Suppressor macrophage treated with lipopolysaccharide for 1 hour (primary cell): Measurements from ENCODE around the gene SLC22A31.
"Not testable (repeated sequence)": the region's sequence is repeated elsewhere in the genome, so short reads cannot be mapped to it uniquely, and the experiment has no call there.

ENCODE experiments used
- DNase-seq, 3 donors: peaks; one replicate each; pipeline ENCODE4 v3.0.0-alpha.2; 2020 to 2022

The SLC22A31 gene

DNA sequence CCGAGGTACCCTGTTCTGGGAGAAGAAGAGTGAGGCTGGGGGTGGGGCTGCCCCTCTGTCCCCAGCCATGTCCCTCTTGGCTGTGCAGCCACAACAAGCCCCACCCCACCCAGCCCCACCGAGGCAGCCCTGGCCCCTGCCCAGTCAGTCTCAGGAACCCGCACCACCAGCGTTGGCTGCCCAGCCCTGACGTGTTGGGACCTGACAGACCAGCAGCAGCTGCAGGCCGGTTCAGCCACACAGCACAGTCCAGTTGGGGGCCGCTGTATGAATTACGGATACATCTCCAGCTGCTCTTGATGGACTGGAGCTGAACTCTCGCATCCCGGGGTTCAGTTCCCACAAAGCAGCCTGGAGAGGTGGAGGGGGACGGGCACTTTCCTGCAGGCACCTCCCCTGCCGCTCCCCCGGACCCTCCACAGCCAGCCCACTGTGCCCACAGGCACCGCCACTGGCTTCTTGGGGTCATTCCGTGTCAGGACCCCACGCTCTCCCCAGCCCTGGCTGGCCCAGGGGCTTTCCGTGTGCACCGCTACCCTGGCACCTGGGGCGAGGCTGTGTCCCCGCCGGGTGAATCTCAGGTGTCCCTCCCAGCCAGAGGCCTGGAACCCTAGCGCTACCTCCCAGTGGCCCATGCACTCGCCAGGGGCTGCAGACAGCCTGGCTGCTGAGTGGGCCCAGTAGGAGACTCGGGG, 21.7 kb downstream of the SLC22A31 start:
- no peak for DNase-seq

GRCh38 chr16:89177501-89177900, 22.8 kb downstream of the SLC22A31 start:
- no peak for DNase-seq

DNA sequence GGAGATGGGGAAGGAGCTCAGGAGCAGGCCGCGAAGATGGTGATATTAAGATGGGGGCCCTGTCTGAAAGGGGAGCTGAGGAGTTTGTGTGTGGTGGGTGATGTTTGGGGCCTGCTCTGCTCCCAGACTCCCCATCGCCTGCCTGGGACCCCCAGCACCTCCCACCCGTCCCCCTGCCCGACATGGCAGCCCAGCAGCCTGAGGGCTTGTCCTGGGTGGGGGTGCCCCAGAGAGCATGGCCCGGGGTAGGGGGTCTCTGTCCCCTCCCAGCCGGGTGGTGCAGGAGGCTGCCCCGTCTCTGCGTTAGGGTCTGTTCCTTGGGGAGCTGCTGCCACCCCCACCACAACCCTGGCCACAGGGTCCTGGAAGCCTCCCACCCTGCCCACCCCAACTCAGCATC, 23.6 kb downstream of the SLC22A31 start:
- DNase-seq: no peak

GRCh38 chr16:89176147-89176690, 24.1 kb downstream of the SLC22A31 start:
- no peak for DNase-seq

DNA sequence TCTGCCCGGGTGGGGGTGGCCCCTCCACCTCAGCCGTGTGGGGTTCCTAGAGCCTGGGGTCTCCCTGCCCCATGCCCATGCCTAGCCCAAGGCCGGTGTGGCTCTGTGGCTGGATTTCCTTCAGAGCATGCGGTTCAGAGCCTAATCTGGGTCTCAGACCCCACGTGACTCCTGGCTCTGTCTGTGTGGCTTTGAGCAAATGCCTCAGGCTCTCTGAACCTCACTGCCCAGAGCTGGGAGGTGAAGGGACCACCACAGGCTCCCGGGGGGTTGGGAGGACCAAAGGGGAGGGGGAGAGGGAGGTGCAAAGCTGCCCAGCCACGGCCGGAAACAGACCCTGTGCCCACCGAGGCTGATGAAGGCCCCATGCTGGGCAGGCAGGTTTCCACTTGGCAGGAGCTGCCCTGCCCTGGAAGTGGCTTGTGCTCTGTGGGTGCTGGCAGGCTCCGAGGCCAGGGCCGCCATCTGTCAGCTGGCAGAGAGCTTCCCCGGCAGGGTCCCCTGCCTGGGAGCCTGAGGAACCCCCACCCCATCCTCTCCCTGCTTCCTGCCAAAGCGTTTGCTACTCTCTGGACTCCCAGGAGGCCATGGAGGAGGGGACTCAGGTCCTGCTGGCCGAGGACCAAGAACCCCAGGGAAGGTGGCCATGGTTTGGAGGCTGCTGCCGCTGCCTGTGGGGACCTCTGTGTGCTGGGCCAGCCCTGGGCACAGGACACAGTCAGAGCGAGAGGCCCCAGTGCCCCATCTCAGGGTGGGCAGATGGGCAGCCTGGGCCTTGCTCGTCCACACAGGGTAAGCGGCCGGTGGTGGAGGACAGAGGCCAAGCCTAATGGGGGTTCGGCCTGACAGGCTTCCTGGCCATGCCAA, 24.8 kb downstream of the SLC22A31 start:
- no peak for DNase-seq

GRCh38 chr16:89174877-89175276, 25.5 kb downstream of the SLC22A31 start:
- DNase-seq: no peak

DNA sequence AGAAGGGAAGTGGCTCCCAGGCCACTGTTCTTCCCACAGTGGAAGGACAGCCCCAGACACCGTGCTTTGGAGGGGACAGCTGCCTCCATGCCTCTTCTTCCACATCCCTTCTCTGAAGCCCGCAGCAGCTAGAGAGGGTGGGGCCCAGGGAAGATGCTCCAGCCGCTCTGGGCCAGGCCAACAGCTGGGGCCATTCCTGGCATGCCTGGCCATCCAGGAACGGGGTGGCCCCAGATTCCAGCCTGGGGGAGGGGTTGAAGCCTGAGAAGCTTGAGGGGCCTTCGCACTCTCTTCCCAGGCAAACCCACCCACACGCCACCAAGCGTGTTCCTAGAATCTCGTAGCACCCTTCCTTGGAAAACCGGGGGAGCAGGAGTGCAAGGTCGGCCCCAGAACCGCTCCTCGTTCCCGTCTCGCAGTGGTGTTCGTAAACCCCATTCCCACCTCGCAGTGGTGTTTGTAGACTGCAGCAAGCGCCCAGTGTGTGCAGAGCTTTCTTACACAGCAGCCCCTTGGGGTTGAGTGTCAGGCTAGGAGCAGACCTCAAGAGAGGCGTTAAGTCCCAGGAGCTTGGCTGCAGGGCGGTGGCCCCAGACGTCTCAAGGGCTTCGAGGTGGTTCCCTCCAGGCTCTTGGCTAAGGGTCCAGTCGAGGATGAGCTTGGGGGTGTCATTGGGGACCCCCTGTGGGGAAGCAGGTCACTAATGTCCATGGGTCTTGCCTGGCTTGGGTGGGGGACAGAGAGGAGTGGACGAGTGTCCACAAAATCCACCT, 26.1 kb downstream of the SLC22A31 start:
- no peak for DNase-seq

- no peak for DNase-seq
Observed at GRCh38 chr16:89173174-89173921, 27.0 kb downstream of the SLC22A31 start.

DNA sequence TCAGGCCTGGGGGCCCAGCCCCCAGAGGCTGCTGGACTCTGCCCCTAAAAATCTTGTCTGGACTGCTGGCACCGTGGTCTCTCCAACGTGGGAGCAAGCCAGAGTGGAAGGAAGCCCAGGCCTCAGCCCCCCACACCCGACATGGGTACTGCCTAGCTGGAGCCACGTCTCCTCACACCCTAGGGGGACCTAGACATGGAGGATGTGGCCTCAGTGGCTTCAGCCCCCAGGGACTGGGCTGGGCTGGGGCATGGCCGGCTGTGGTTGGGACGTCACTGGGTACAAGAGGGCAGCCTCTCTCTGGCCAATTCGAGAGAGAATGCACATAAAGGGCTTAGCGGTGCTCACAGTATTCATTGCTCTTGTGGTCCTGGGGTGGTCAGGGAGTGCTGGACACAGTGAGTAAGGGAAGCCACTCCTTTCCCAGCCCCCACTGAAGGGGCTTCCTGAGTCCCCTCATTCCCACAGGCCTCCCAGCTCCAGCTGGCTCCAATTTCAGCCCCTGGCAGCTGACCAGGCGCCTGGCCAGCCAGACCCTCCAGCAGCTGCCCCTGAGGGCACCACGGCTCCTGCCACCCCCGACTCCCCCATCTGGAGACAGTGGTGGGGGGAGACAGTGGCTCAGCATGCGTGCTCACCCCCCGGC, 27.7 kb downstream of the SLC22A31 start:
- no peak for DNase-seq

DNA sequence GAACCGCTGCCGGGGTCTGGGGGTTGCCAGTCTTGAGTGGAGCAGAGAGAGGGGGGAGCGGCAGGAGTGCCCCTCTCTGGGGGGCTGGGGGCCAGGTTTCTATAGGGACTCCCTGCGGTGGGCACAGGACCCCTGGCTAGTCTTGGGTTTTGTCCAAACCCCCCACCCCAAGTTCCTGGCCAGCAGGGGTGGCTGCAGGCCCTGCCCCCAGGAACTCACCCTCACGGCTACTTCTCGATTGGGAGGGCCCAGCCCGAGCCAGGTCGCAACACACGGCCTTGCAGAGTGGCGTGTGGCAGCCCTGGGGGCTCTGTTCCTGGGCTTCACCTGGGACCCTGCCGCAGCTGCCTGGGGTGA, 28.2 kb downstream of the SLC22A31 start:
- no peak for DNase-seq

GRCh38 chr16:89171216-89172170, 28.8 kb downstream of the SLC22A31 start, which contains the start of gene CDH15:
TSS of gene CDH15 (plus strand) at chr16:89171748. CDS start at chr16:89171832, 84 bp downstream.
- peak; percentile 88 to 97 (median 94) for DNase-seq

- DNase-seq: no peak
Observed at GRCh38 chr16:89170346-89171215, 29.8 kb downstream of the SLC22A31 start.

DNA sequence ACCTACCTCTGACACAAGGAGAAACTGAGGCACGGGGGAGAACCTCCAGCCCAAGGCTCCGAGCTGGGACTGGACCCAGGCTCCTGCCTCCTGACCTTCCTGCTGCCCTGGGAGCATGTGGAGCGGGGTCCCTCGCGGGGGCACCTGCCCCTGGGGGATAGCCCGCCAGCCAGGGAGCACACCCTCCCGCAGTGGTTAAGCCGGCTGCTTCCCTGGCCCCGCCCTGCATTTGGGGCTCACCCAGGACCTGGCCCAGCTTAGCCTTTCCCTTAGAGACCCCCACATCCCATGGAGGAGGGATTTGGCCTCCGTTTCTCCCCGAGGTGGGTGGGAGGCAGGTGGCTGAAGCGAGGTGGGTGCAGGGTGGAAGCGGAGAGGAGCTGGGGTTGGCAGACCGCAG, 30.6 kb downstream of the SLC22A31 start:
- DNase-seq: no peak

- no peak for DNase-seq
Observed at GRCh38 chr16:89168381-89169189, 31.8 kb downstream of the SLC22A31 start.

GRCh38 chr16:89167425-89167941, 32.9 kb downstream of the SLC22A31 start:
- peak; percentile 85 to 96 (median 90) for DNase-seq

DNA sequence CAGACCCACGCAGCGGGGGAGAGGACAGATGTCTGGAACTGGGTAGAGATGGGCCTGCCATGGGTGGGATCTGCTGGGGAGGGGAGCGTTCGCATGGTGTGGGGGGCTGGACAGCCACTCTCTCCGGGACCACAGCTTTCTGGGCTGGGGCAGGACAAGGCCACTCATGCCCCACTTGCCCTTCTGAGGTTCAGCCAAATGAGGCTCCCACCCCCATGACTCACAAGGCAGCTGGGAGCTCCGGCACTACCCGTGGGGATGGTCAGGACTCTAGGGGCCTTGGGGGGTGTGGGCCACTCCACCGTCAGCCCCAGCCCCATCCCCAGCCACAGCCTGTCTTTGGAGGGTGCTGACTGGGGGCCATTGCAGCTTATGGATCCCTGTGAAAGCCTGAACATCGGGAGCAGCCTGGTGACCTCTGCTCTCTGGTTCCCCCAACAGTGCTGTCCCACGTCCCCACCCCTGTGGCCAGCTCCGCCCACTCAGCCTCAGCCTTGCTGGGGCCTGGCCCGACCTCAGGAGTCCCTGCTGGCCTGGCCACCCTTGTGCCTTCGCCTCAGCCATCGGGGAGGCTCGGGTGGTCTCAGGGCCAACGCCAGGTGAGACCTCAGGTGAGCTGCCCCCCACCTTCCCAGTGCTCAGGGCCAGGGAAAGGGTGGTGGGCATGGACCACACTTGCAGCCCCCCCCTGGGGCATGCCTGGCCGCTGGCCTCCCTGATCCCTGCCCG, 33.5 kb downstream of the SLC22A31 start:
- peak in 1 of 3 donors; percentile 14 for DNase-seq

DNA sequence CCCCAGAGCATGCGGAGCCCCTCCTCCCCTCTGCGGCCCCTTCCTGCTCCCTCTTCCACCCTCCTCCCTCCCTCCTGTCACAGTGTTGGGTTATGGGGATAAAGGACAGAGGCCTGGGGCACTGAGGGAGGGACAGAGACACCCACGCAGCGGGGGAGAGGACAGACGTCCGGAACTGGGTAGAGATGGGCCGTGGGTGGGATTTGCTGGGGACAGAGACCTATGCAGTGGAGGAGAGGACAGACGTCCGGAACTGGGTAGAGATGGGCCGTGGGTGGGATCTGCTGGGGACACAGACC, 34.7 kb downstream of the SLC22A31 start:
- DNase-seq: not testable (repeated sequence)
